Panc1 (cell line): ENCODE measurements around the gene AHRR. TPM values are rescaled to one million over a fixed set of nuclear protein-coding genes. Genes with fewer than 3 reads are reported as not detected.
"Not testable (repeated sequence)": the region's sequence is repeated elsewhere in the genome, so short reads cannot be mapped to it uniquely, and the experiment has no call there.

ENCODE experiments used
- ATAC-seq: fragments of 200-7000 bp; cut with Tn5 transposase; 2 replicates; pipeline ENCODE4 v1.9.1; 2020; ENCODE audit warnings: mild to moderate bottlenecking, moderate library complexity
- BruUV-seq: library from RNA; stranded (reverse); fragments of 400-500 nt; replicated peaks from 2 replicates; lab custom pipeline; 2021; lab: Mats Ljungman, UMichigan
- CTCF ChIA-PET: fragments of 300-600 bp; sonication (Branson Sonifier 250); formaldehyde crosslinking; loops from one replicate; lab custom pipeline; 2022; ENCODE audit warnings: antibody characterized with exemption; lab: Charles Lee
- POLR2A ChIA-PET: fragments of 300-600 bp; sonication (Branson Sonifier 250); formaldehyde crosslinking; loops from one replicate; lab custom pipeline; 2022; ENCODE audit warnings: antibody characterized with exemption; lab: Charles Lee
- DNase-seq: peaks from one replicate; pipeline ENCODE4 v3.0.0-alpha.2; 2010; ENCODE audit warnings: low read depth, low spot score
- H3K27ac ChIP-seq: 2 replicates; pipeline ENCODE4 v1.5.1; 2011; ENCODE audit warnings: mild to moderate bottlenecking, low read length, inconsistent platforms
- H3K27me3 ChIP-seq: fragments of 200-500 bp; sonication (Bioruptor generic); 2 replicates; pipeline ENCODE4 v1.6.0; 2014; ENCODE audit warnings: low read length, inconsistent platforms; ENCODE audit not compliant: control insufficient read depth, insufficient read depth
- H3K36me3 ChIP-seq: fragments of 200-500 bp; sonication (Bioruptor generic); 2 replicates; pipeline ENCODE4 v1.5.1; 2014; ENCODE audit warnings: inconsistent platforms, mild to moderate bottlenecking, low read length, moderate library complexity; ENCODE audit not compliant: control insufficient read depth, insufficient read depth
- H3K4me1 ChIP-seq: 2 replicates; pipeline ENCODE4 v1.5.1; 2011; ENCODE audit warnings: inconsistent platforms, mild to moderate bottlenecking, low read length, moderate library complexity; ENCODE audit not compliant: control insufficient read depth, insufficient read depth
- H3K4me3 ChIP-seq, 2 experiments: 2 replicates each; pipeline ENCODE4 v1.5.1; 2011 to 2012; ENCODE audit warnings: low read depth in 2 of 2, low read length in 2 of 2, mild to moderate bottlenecking in 2 of 2, inconsistent platforms in 1 of 2, moderate library complexity in 1 of 2
- H3K9me3 ChIP-seq: fragments of 200-500 bp; sonication (Bioruptor generic); 2 replicates; pipeline ENCODE4 v1.5.1; 2014; ENCODE audit warnings: low read depth, mild to moderate bottlenecking, inconsistent platforms, low read length, moderate library complexity; ENCODE audit not compliant: control insufficient read depth, insufficient read depth
- POLR2AphosphoS5 ChIP-seq: IDR thresholded peaks from 2 replicates; pipeline ENCODE4 v1.6.1; 2012; ENCODE audit warnings: mild to moderate bottlenecking, low read depth, low read length, moderate library complexity
- SIN3A ChIP-seq: IDR thresholded peaks from 2 replicates; pipeline ENCODE4 v1.6.1; 2012; ENCODE audit warnings: low read depth, mild to moderate bottlenecking, low read length, moderate library complexity, borderline replicate concordance; ENCODE audit not compliant: insufficient read depth
- TCF7L2 ChIP-seq: IDR thresholded peaks from 2 replicates; pipeline ENCODE4 v1.6.1; 2011; ENCODE audit warnings: mild to moderate bottlenecking, low read depth, low read length, inconsistent platforms
- in situ Hi-C: cut with HindIII; loops from 2 replicates; pipeline ENCODE4 v1.10.0; 2016; ENCODE audit warnings: low sequenced_read_pairs, low pct_unique_long_range_greater_than_20kb
- intact Hi-C: fragments of 100-400 bp; cut with micrococcal nuclease; formaldehyde crosslinking; loops from one replicate; pipeline ENCODE4 v1.10.0; 2022; ENCODE audit not compliant: unreplicated experiment
- total RNA-seq: library from RNA; stranded (reverse); gene quantifications from one replicate; pipeline ENCODE4 v1.2.1, GENCODE V29; 2021; ENCODE audit not compliant: unreplicated experiment
- TF ChIP-seq, protein P1 (sequence below): fragments of 450-650 bp; IDR thresholded peaks from 2 replicates; pipeline ENCODE4 v1.5.1; 2017; ENCODE audit warnings: mild to moderate bottlenecking
- TF ChIP-seq, protein P2 (sequence below), 2 experiments: IDR thresholded peaks; 2 replicates each; pipeline ENCODE4 v1.6.1; 2011 to 2012; ENCODE audit warnings: low read depth in 2 of 2, control low read depth in 1 of 2, low read length in 1 of 2, mild to moderate bottlenecking in 1 of 2, moderate library complexity in 1 of 2; ENCODE audit not compliant: insufficient read depth in 1 of 2

The AHRR gene
- total RNA-seq, 1 experiment from 2014 or later = 23.6 TPM

DNA sequence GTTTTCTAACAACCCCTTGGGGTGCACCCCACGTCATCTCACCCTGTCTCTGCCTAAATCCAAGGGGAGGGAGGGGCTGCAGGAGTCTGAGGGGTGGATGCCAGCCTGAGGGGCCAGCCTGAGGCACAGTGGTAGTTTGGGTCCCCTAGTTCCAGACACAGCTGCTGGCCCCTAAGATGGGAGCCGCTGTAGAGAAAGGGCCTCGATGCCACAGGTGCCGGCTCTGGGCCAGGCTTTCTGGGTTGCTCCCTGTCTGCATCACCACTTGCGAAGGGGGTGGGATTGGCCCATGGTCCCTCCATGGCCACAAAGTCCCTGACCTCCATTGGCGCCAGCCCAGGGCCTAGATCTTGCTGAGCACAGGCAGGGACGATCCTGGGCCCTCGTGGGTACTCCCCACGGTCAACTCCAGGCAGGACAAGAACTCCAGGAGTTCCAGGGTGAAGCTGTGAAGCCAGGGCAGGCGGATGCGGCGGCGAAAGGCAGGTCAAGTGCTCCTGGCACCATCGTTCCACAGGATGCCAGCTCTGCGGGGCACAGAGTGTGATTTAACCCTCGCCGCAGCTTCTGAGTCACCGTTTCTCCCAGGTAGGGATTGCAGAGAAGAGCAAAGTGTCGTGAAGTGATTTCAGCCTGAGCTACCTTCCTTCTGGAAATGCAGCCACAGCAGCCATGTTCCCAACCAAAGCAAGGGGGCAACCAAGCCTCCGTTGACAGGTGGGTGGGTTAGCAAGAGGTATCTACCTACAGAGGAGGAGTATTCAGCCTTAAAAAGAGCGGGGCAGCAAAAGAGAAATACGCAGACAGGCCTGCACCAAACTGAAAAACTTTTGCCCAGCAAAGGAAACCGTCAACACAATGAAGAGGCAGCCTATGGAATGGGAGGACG lies 79.9 kb downstream of the AHRR start:
- ChIA-PET POLR2A (no interaction called here), CTCF (no interaction called here)
- in situ Hi-C loops = no loop called here
- Histone ChIP-seq H3K27me3 (no peaks in the 10 kb centered on the region), H3K36me3 (no peaks in the 10 kb centered on the region), H3K9me3 (no peaks in the 10 kb centered on the region), H3K27ac (no peak overlapping the region), H3K4me3 (no peak overlapping the region), H3K4me1 (no peaks in the 10 kb centered on the region)
- TF ChIP-seq TCF7L2 (no peak), POLR2AphosphoS5 (no peak), SIN3A (no peak)
- TF ChIP-seq, protein P1, sequence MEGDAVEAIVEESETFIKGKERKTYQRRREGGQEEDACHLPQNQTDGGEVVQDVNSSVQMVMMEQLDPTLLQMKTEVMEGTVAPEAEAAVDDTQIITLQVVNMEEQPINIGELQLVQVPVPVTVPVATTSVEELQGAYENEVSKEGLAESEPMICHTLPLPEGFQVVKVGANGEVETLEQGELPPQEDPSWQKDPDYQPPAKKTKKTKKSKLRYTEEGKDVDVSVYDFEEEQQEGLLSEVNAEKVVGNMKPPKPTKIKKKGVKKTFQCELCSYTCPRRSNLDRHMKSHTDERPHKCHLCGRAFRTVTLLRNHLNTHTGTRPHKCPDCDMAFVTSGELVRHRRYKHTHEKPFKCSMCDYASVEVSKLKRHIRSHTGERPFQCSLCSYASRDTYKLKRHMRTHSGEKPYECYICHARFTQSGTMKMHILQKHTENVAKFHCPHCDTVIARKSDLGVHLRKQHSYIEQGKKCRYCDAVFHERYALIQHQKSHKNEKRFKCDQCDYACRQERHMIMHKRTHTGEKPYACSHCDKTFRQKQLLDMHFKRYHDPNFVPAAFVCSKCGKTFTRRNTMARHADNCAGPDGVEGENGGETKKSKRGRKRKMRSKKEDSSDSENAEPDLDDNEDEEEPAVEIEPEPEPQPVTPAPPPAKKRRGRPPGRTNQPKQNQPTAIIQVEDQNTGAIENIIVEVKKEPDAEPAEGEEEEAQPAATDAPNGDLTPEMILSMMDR = no peak
- TF ChIP-seq, protein P2, sequence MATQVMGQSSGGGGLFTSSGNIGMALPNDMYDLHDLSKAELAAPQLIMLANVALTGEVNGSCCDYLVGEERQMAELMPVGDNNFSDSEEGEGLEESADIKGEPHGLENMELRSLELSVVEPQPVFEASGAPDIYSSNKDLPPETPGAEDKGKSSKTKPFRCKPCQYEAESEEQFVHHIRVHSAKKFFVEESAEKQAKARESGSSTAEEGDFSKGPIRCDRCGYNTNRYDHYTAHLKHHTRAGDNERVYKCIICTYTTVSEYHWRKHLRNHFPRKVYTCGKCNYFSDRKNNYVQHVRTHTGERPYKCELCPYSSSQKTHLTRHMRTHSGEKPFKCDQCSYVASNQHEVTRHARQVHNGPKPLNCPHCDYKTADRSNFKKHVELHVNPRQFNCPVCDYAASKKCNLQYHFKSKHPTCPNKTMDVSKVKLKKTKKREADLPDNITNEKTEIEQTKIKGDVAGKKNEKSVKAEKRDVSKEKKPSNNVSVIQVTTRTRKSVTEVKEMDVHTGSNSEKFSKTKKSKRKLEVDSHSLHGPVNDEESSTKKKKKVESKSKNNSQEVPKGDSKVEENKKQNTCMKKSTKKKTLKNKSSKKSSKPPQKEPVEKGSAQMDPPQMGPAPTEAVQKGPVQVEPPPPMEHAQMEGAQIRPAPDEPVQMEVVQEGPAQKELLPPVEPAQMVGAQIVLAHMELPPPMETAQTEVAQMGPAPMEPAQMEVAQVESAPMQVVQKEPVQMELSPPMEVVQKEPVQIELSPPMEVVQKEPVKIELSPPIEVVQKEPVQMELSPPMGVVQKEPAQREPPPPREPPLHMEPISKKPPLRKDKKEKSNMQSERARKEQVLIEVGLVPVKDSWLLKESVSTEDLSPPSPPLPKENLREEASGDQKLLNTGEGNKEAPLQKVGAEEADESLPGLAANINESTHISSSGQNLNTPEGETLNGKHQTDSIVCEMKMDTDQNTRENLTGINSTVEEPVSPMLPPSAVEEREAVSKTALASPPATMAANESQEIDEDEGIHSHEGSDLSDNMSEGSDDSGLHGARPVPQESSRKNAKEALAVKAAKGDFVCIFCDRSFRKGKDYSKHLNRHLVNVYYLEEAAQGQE (IDR thresholded peaks at IDR 0.05; ENCODE audit: insufficient read depth in 1 of 2, low read depth in 2 of 2, low read length in 1 of 2) = no peak
- no peak for ATAC-seq
- intact Hi-C loops = no loop called here
- no peak for DNase-seq
- BruUV-seq = no TSS peak

DNA sequence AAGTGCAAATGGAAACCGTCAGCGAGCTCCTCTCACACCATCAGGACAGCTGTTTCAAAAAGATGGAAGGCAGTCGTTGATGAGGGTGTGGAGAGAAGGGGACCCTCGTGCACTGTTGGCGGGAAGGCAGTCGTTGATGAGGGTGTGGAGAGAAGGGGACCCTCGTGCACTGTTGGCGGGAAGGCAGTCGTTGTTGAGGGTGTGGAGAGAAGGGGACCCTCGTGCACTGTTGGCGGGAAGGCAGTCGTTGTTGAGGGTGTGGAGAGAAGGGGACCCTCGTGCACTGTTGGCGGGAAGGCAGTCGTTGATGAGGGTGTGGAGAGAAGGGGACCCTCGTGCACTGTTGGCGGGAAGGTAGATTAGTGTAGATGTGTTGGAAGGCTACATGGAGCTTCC lies 80.7 kb downstream of the AHRR start:
- in situ Hi-C loops, POLR2A ChIA-PET, H3K27me3 ChIP-seq, H3K4me1 ChIP-seq, DNase-seq, H3K4me3 ChIP-seq, H3K9me3 ChIP-seq, ATAC-seq, H3K36me3 ChIP-seq, H3K27ac ChIP-seq, CTCF ChIA-PET, intact Hi-C loops, BruUV-seq: not testable (repeated sequence)
